GM12878 (cell line): ENCODE results near the gene TP63.

ENCODE experiments used
- E2F4 ChIP-seq: IDR thresholded peaks from 2 replicates; pipeline ENCODE4 v1.6.1; 2012; ENCODE audit warnings: low read depth, low read length, improper control_type of control experiment
- NRF1 ChIP-seq: conservative IDR thresholded peaks from 2 replicates; pipeline ENCODE4 v1.6.1; 2011; ENCODE audit warnings: mild to moderate bottlenecking, low read depth, low read length, improper control_type of control experiment
- PKNOX1 ChIP-seq: fragments of 450-650 bp; IDR thresholded peaks from 2 replicates; pipeline ENCODE4 v1.6.1; 2016; ENCODE audit warnings: mild to moderate bottlenecking

GRCh38 chr3:189724356-189724755 is 93.2 kb downstream of the TP63 start:
- TF ChIP-seq NRF1 = no peak
- TF ChIP-seq PKNOX1 = no peak
- TF ChIP-seq E2F4 = no peak
